ENCODE measurements around the gene LCN9.

LCN9 gene

DNA sequence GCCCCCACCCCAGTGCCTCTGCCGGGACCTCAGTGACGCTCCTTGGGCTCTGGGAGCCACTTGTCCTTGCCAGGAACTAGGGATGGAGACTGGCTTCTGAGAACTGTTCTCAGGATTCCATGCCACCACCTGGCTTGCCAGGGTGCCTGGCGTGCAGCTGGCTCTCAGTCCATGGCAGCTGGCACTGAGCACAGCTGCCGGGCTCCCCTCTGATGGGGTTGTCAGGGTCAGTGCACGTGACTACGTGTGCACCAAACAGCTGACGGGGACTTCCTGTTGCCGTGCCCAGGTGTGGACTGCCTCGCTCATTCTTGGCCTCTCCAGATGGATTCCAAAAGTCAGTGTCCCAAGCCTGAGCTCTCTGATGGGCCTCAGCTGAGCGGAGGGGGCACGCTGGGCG lies 48.3 kb downstream of the LCN9 start:
- no peaks in the 10 kb centered on the region for H3K36me3 ChIP-seq (replicated peaks; ENCODE audit: low read depth, low read length)
- H3K9ac ChIP-seq (ENCODE audit: low read length) = no peak overlapping the region
- H4K20me1 ChIP-seq (ENCODE audit: insufficient read depth, low read length) = no peaks in the 10 kb centered on the region
- H3K27me3 ChIP-seq (ENCODE audit: low read depth, low read length) = no peaks in the 10 kb centered on the region
- H3K79me2 ChIP-seq (ENCODE audit: low read length) = no peaks in the 10 kb centered on the region
- H2AFZ ChIP-seq (ENCODE audit: low read depth, low read length) = no peak overlapping the region
- no peak overlapping the region for H3K27ac ChIP-seq (ENCODE audit: low read length)
- no peak overlapping the region for H3K4me3 ChIP-seq (ENCODE audit: low read length)
- no peaks in the 10 kb centered on the region for H3K9me3 ChIP-seq (ENCODE audit: insufficient read depth, low read length)
- H3K4me2 ChIP-seq (ENCODE audit: low read length) = no peak overlapping the region
- TF ChIP-seq, protein P1, sequence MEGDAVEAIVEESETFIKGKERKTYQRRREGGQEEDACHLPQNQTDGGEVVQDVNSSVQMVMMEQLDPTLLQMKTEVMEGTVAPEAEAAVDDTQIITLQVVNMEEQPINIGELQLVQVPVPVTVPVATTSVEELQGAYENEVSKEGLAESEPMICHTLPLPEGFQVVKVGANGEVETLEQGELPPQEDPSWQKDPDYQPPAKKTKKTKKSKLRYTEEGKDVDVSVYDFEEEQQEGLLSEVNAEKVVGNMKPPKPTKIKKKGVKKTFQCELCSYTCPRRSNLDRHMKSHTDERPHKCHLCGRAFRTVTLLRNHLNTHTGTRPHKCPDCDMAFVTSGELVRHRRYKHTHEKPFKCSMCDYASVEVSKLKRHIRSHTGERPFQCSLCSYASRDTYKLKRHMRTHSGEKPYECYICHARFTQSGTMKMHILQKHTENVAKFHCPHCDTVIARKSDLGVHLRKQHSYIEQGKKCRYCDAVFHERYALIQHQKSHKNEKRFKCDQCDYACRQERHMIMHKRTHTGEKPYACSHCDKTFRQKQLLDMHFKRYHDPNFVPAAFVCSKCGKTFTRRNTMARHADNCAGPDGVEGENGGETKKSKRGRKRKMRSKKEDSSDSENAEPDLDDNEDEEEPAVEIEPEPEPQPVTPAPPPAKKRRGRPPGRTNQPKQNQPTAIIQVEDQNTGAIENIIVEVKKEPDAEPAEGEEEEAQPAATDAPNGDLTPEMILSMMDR (IDR thresholded peaks at IDR 0.05; ENCODE audit: low read depth, low read length) = no peak
- no peak for TF ChIP-seq EZH2phosphoT487 (IDR thresholded peaks at IDR 0.05; ENCODE audit: low read depth)
- no peaks in the 10 kb centered on the region for H3K4me1 ChIP-seq (ENCODE audit: low read length)

DNA sequence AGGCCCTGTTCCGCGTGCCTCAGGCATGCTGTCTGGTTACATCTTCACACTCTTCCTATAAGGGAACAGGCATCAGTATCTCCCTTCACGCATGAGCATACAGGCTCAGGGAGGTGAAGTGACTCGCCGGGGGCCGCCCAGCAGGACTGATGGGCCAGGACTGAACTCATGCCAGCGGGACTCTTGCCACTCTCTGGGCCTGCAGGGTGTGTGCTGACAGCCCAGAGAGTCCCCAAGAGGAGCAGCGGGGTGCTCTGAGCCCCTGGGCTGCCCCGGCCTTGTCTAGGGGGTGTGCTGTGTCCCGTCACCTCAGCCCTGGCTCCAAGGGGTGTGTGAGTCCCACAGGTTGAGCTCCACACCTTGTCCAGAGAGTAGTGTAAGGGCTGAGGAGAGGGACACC lies 48.8 kb downstream of the LCN9 start:
- Histone ChIP-seq H2AFZ (ENCODE audit: low read depth, low read length) (no peak overlapping the region), H3K4me1 (ENCODE audit: low read length) (no peaks in the 10 kb centered on the region), H3K4me2 (ENCODE audit: low read length) (no peak overlapping the region), H3K36me3 (replicated peaks; ENCODE audit: low read depth, low read length) (no peaks in the 10 kb centered on the region), H3K9me3 (ENCODE audit: insufficient read depth, low read length) (no peaks in the 10 kb centered on the region), H4K20me1 (ENCODE audit: insufficient read depth, low read length) (no peaks in the 10 kb centered on the region), H3K79me2 (ENCODE audit: low read length) (no peaks in the 10 kb centered on the region), H3K27ac (ENCODE audit: low read length) (no peak overlapping the region), H3K9ac (ENCODE audit: low read length) (no peak overlapping the region), H3K4me3 (ENCODE audit: low read length) (no peak overlapping the region), H3K27me3 (ENCODE audit: low read depth, low read length) (no peaks in the 10 kb centered on the region)
- TF ChIP-seq, protein P1 (IDR thresholded peaks at IDR 0.05; ENCODE audit: low read depth, low read length) = no peak
- no peak for TF ChIP-seq EZH2phosphoT487 (IDR thresholded peaks at IDR 0.05; ENCODE audit: low read depth)

DNA sequence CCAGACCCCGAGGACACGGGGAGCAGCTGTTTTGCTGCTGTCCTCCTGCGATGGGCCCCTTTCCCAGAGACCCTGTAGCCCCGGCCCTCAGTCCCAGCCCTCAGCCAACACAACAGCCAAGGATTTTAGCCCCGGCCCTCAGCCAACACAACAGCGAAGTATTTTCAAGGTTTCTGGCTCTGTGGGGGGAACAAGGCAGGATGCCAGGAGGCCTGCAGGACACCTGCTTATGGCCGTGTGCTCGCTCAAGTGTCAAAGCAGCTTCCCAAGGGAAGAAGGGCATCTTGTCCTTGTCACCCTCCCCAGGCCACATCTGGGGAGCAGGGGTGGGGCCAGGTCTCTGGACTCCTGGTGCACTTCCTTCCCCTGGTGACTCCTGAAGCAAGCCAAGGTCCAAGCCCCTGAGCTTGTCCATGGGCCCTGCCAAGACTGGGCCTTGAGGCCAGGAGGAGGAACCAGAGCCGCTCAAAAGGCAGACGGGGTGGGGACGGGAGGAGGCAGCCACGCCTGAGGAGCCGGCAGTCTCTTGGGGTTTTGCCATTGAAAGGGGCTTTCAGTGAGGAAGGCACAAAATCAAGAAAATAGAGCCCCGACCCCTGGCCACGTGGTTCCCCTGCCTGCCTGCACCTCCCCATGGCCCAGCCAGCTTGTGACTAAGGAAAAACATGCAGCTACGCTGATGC lies 49.6 kb downstream of the LCN9 start:
- Histone ChIP-seq H3K9me3 (ENCODE audit: insufficient read depth, low read length) (no peaks in the 10 kb centered on the region), H3K27me3 (ENCODE audit: low read depth, low read length) (no peaks in the 10 kb centered on the region), H3K36me3 (replicated peaks; ENCODE audit: low read depth, low read length) (no peaks in the 10 kb centered on the region), H3K9ac (ENCODE audit: low read length) (no peak overlapping the region), H2AFZ (ENCODE audit: low read depth, low read length) (no peak overlapping the region), H3K4me3 (ENCODE audit: low read length) (no peak overlapping the region), H3K4me2 (ENCODE audit: low read length) (no peak overlapping the region), H3K79me2 (ENCODE audit: low read length) (no peaks in the 10 kb centered on the region), H3K4me1 (ENCODE audit: low read length) (no peaks in the 10 kb centered on the region), H3K27ac (ENCODE audit: low read length) (no peak overlapping the region), H4K20me1 (ENCODE audit: insufficient read depth, low read length) (no peaks in the 10 kb centered on the region)
- no peak for TF ChIP-seq EZH2phosphoT487 (IDR thresholded peaks at IDR 0.05; ENCODE audit: low read depth)
- TF ChIP-seq, protein P1 (IDR thresholded peaks at IDR 0.05; ENCODE audit: low read depth, low read length) = no peak

DNA sequence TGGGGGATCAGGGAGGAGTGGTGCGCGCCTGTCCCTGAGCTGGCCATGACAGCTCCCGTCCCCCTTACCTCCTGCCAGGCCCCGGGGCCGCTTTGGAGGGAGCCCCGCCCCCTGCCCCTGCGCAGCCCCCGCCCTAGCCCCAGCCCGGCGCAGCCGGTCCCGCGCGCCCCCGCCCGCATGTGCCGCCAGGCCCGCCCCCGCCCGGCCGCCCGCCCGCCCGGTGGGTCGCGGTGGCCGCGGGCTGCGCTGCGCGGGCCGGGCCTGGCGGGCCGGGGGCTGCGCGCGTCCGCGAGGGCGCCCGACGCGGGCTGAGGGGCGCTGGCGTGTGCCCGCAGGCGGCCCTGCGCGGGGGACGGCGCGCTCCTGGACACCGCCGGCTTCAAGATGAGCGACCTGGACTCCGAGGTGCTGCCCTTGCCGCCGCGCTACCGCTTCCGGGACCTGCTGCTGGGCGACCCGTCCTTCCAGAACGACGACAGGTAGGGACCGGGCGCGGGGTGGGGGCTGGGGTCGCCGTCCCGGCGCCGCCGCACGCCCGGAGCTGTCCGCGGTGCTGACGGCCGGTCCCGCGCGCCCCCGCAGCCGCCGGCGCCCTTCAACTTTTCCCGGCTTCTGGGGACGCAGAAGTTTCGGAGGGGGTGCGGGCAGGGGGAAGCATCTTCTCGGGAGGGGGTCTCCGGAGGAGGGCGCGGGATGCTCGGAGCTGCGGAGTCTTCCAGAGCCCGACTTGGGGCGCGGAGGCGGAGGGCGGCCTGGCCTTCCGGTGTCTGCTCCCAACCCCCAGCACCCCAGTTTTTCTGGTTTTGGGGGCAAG lies 51.3 kb downstream of the LCN9 start:
- Histone ChIP-seq H2AFZ (ENCODE audit: low read depth, low read length) (no peak overlapping the region), H4K20me1 (ENCODE audit: insufficient read depth, low read length) (no peaks in the 10 kb centered on the region), H3K9ac (ENCODE audit: low read length) (no peak overlapping the region), H3K4me3 (ENCODE audit: low read length) (no peak overlapping the region), H3K4me2 (ENCODE audit: low read length) (no peak overlapping the region), H3K27ac (ENCODE audit: low read length) (no peak overlapping the region), H3K27me3 (ENCODE audit: low read depth, low read length) (no peaks in the 10 kb centered on the region), H3K4me1 (ENCODE audit: low read length) (no peaks in the 10 kb centered on the region), H3K36me3 (replicated peaks; ENCODE audit: low read depth, low read length) (no peaks in the 10 kb centered on the region), H3K79me2 (ENCODE audit: low read length) (no peaks in the 10 kb centered on the region), H3K9me3 (ENCODE audit: insufficient read depth, low read length) (no peaks in the 10 kb centered on the region)
- TF ChIP-seq, protein P1 (IDR thresholded peaks at IDR 0.05; ENCODE audit: low read depth, low read length) = no peak
- no peak for TF ChIP-seq EZH2phosphoT487 (IDR thresholded peaks at IDR 0.05; ENCODE audit: low read depth)

Data from OCI-LY3 (cell line).